HCT116 (cell line): ENCODE measurements around the gene SPRED1. TPM values are rescaled to one million over a fixed set of nuclear protein-coding genes. Genes with fewer than 3 reads are reported as not detected.

Experiments used
- ATAC-seq: fragments of 200-7000 bp; cut with Tn5 transposase; 2 replicates; pipeline ENCODE4 v1.9.1; 2020; ENCODE audit warnings: mild to moderate bottlenecking, moderate library complexity
- BruUV-seq: library from RNA; stranded (reverse); fragments of 400-500 nt; replicated peaks from 2 replicates; lab custom pipeline; 2021; lab: Mats Ljungman, UMichigan
- CTCF ChIA-PET: fragments of 300-600 bp; sonication (Branson Sonifier 250); formaldehyde crosslinking; loops from one replicate; lab custom pipeline; 2021; ENCODE audit warnings: antibody characterized with exemption; lab: Charles Lee
- POLR2A ChIA-PET: fragments of 300-600, 350-600 bp; sonication (Branson Sonifier 250); formaldehyde crosslinking; loops from one replicate; lab custom pipeline; 2021; ENCODE audit warnings: antibody characterized with exemption; lab: Charles Lee
- RAD21 ChIA-PET, 2 experiments: fragments of 300-600 bp; sonication (Branson Sonifier 250); formaldehyde crosslinking; loops; one replicate each; lab custom pipeline; 2023; ENCODE audit warnings: low total read pairs in 2 of 2; ENCODE audit not compliant: uncharacterized antibody in 2 of 2, unreplicated experiment in 2 of 2, low non-redundant PET in 1 of 2; lab: Charles Lee
- DNase-seq: peaks from one replicate; pipeline ENCODE4 v3.0.0-alpha.2; 2010; ENCODE audit warnings: low read depth, low spot score
- H2AFZ ChIP-seq: fragments of 200-600 bp; shearing (Covaris generic), sonication (generic); 2 replicates; pipeline ENCODE4 v1.6.1; 2017; ENCODE audit warnings: low read depth, mixed run types, mixed read lengths, antibody characterized with exemption, low read length; ENCODE audit not compliant: poor library complexity, severe bottlenecking
- H3K27ac ChIP-seq: 2 replicates; pipeline ENCODE4 v1.5.1; 2012; ENCODE audit warnings: low read depth, low read length
- H3K27me3 ChIP-seq: fragments of 200-600 bp; sonication (generic); 2 replicates; pipeline ENCODE4 v1.6.1; 2016; ENCODE audit warnings: mixed run types, low read length, mixed read lengths; ENCODE audit not compliant: insufficient read depth
- H3K36me3 ChIP-seq, 2 experiments: fragments of 200-500 bp in 1 of 2; fragments of 200-600 bp in 1 of 2; sonication (Bioruptor generic) in 1 of 2; sonication (generic) in 1 of 2; 2 replicates each; pipeline versions ENCODE4 v1.5.1 to v1.6.1; 2014 to 2016; ENCODE audit warnings: low read length in 2 of 2, inconsistent platforms in 1 of 2, mixed read lengths in 1 of 2, mixed run types in 1 of 2; ENCODE audit not compliant: insufficient read depth in 2 of 2, control insufficient read depth in 1 of 2
- H3K4me1 ChIP-seq, 2 experiments: fragments of 200-600 bp in 1 of 2; sonication (generic) in 1 of 2; 2 replicates each; pipeline versions ENCODE4 v1.5.1 to v1.6.1; 2012 to 2017; ENCODE audit warnings: low read length in 2 of 2, inconsistent platforms in 1 of 2, mild to moderate bottlenecking in 1 of 2, mixed read lengths in 1 of 2, mixed run types in 1 of 2, moderate library complexity in 1 of 2; ENCODE audit not compliant: insufficient read depth in 2 of 2, control insufficient read depth in 1 of 2
- H3K4me2 ChIP-seq: fragments of 200-600 bp; sonication (generic); 2 replicates; pipeline ENCODE4 v1.6.1; 2017; ENCODE audit warnings: mixed run types, low read length, mixed read lengths
- H3K4me3 ChIP-seq, 2 experiments: fragments of 200-600 bp in 1 of 2; sonication (generic) in 1 of 2; replicated peaks in 1 of 2; 2 replicates each; pipeline ENCODE4 v1.5.1; 2011 to 2016; ENCODE audit warnings: low read length in 2 of 2, control low read depth in 1 of 2, low read depth in 1 of 2, mild to moderate bottlenecking in 1 of 2, mixed read lengths in 1 of 2, mixed run types in 1 of 2
- H3K79me2 ChIP-seq: fragments of 200-600 bp; sonication (generic); 2 replicates; pipeline ENCODE4 v1.6.1; 2017; ENCODE audit warnings: mild to moderate bottlenecking, mixed run types, low read length, moderate library complexity, mixed read lengths; ENCODE audit not compliant: insufficient read depth
- H3K9ac ChIP-seq: fragments of 200-600 bp; sonication (generic); 2 replicates; pipeline ENCODE4 v1.6.1; 2016; ENCODE audit warnings: low read length, mixed read lengths
- H3K9me2 ChIP-seq: fragments of 200-600 bp; sonication (generic), shearing (Covaris generic); 2 replicates; pipeline ENCODE4 v1.6.1; 2017; ENCODE audit warnings: mixed run types, mild to moderate bottlenecking, moderate library complexity; ENCODE audit not compliant: insufficient read depth
- H3K9me3 ChIP-seq, 2 experiments: fragments of 200-500 bp in 1 of 2; fragments of 200-600 bp in 1 of 2; sonication (Bioruptor generic) in 1 of 2; sonication (generic) in 1 of 2; 2 replicates each; pipeline ENCODE4 v1.6.1; 2014 to 2017; ENCODE audit warnings: low read length in 2 of 2, mixed read lengths in 2 of 2, inconsistent platforms in 1 of 2, low read depth in 1 of 2, mild to moderate bottlenecking in 1 of 2, mixed run types in 1 of 2, moderate library complexity in 1 of 2; ENCODE audit not compliant: control insufficient read depth in 1 of 2, insufficient read depth in 1 of 2
- H4K20me1 ChIP-seq: fragments of 200-600 bp; sonication (generic), shearing (Covaris generic); 2 replicates; pipeline ENCODE4 v1.6.1; 2017; ENCODE audit warnings: mixed run types, mild to moderate bottlenecking, moderate library complexity; ENCODE audit not compliant: insufficient read depth
- CTCF ChIP-seq, 3 experiments: fragments of 200-600 bp in 1 of 3; sonication (generic) in 1 of 3; IDR thresholded peaks in 2 of 3; conservative IDR thresholded peaks in 1 of 3; 2 replicates each; pipeline ENCODE4 v1.5.1; 2012 to 2017; ENCODE audit warnings: low read depth in 2 of 3, low read length in 2 of 3, antibody characterized with exemption in 1 of 3, borderline replicate concordance in 1 of 3, control low read depth in 1 of 3, mild to moderate bottlenecking in 1 of 3, mixed read lengths in 1 of 3, mixed run types in 1 of 3, moderate library complexity in 1 of 3; ENCODE audit not compliant: insufficient read depth in 1 of 3
- EZH2phosphoT487 ChIP-seq: fragments of 200-600 bp; IDR thresholded peaks from 2 replicates; pipeline ENCODE4 v1.6.1; 2018; ENCODE audit warnings: antibody characterized with exemption, borderline replicate concordance
- JUND ChIP-seq: IDR thresholded peaks from 2 replicates; pipeline ENCODE4 v1.6.1; 2012
- MAX ChIP-seq: IDR thresholded peaks from 2 replicates; pipeline ENCODE4 v1.6.1; 2012
- POLR2A ChIP-seq: IDR thresholded peaks from 2 replicates; pipeline ENCODE4 v1.7.0; 2011; ENCODE audit warnings: borderline replicate concordance; ENCODE audit not compliant: insufficient read depth, insufficient read length; ENCODE audit errors: extremely low read depth
- SP1 ChIP-seq: IDR thresholded peaks from 2 replicates; pipeline ENCODE4 v1.6.1; 2012; ENCODE audit warnings: low read depth
- TCF7L2 ChIP-seq: IDR thresholded peaks from 2 replicates; pipeline ENCODE4 v1.7.0; 2011; ENCODE audit warnings: borderline replicate concordance, inconsistent platforms; ENCODE audit not compliant: insufficient read depth, insufficient read length; ENCODE audit errors: extremely low read depth
- ZBTB33 ChIP-seq: IDR thresholded peaks from 2 replicates; pipeline ENCODE4 v1.6.1; 2011; ENCODE audit warnings: mild to moderate bottlenecking, low read length, moderate library complexity; ENCODE audit not compliant: insufficient replicate concordance; ENCODE audit errors: extremely low read depth
- intact Hi-C: fragments of 100-400 bp; cut with micrococcal nuclease; formaldehyde crosslinking; loops from 2 replicates; pipeline ENCODE4 v1.10.0; 2022
- total RNA-seq: library from RNA; stranded (reverse); gene quantifications from one replicate; pipeline ENCODE4 v1.2.1, GENCODE V29; 2021; ENCODE audit not compliant: unreplicated experiment

The SPRED1 gene
- total RNA-seq, 1 experiment from 2014 or later: 24.7 TPM

- intact Hi-C loops: no loop called here
- no peak overlapping the region for H2AFZ ChIP-seq
- no peaks in the 10 kb centered on the region for H3K4me1 ChIP-seq
- H3K79me2 ChIP-seq: 0 out of 2 replicates have a peak, but pooled peaks cover 8% of the 10 kb centered on the region
- H3K4me3 ChIP-seq: no peak overlapping the region
- H3K9me3 ChIP-seq: no peaks in the 10 kb centered on the region
- H3K27me3 ChIP-seq: no peaks in the 10 kb centered on the region
- 0 out of 2 replicates have a peak, but pooled peaks cover 4% of the 10 kb centered on the region for H4K20me1 ChIP-seq
- TF ChIP-seq EZH2phosphoT487: no peak
- TF ChIP-seq TCF7L2: no peak
- TF ChIP-seq MAX: no peak
- TF ChIP-seq JUND: no peak
- no peak for TF ChIP-seq ZBTB33
- TF ChIP-seq POLR2A: no peak
- no peak for TF ChIP-seq SP1
- TF ChIP-seq CTCF (IDR thresholded peaks at IDR 0.05 in 2 of 3, conservative IDR thresholded peaks at IDR 0.05 in 1 of 3; ENCODE audit: borderline replicate concordance in 1 of 3, insufficient read depth in 1 of 3, low read depth in 2 of 3, low read length in 2 of 3): no peak
- TF ChIP-seq, all 23 proteins: peak for 0
- ATAC-seq (no peak), DNase-seq (no peak)
- no TSS peak for BruUV-seq
- Histone ChIP-seq H3K4me2 (no peak overlapping the region), H3K27ac (no peak overlapping the region), H3K9me2 (no peaks in the 10 kb centered on the region), H3K9ac (no peak overlapping the region), H3K36me3 (peaks cover 2 to 9% of the 10 kb centered on the region in 2 experiments; a peak in 3 of 4 replicates)
- ChIA-PET CTCF (no interaction called here), RAD21 (no interaction called here), POLR2A (no interaction called here)
Observed at GRCh38 chr15:38325648-38325990, 73.0 kb downstream of the SPRED1 start.
